Limb (tissue), 2 donors: ENCODE data around the gene PTPN12.
"Not testable (repeated sequence)": the region's sequence is repeated elsewhere in the genome, so short reads cannot be mapped to it uniquely, and the experiment has no call there.

Experiments used
- DNase-seq, 2 donors: peaks; one replicate each; pipeline ENCODE4 v3.0.0-alpha.2; 2016; ENCODE audit errors: extremely low spot score in 2 of 2

Gene PTPN12

DNA sequence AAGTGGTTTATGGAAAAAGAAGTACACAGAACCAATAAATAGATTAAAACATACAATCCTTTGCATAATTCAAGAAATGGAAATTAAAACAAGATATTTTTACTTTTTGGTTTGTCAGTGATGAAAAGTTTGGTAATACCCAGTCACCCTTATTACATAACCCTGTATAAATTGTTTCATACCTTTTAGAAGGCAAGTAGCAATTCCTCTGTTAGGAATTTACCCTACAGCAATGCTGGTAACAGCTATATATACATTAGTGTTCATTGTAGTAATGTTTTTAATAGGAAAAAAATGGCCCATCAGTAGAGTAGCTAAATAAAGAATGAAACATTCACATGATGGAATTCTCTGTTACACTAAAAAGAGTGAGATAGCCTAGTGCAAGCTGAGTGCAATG, 42.7 kb downstream of the PTPN12 start:
- DNase-seq, result no peak

DNA sequence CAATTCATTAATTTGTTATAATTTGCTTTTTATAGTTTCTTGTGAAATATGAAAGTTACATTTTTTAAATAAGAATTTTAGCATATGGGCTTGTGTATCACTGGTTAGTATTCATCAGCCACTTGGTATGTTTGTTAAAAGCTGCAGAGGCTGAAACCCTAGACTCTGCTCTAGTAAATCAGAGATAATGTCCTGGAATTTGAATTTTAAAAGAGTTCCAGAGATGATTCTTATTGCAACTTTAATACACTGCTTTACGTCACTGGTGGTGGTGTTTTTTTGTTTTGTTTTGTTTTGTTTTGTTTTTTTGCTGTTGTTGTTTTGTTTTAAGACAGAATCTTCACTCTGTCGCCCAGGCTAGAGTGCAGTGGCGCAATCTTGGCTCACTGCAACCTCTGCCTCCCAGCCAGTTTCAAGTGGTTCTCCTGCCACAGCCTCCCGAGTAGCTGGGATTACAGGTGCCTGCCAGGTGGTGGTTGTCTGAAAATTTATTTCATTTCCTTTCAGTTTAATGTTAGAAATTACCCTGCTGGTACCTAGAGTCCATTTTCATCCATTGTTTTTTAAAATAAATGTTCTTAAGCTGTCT, 43.8 kb downstream of the PTPN12 start:
- no peak for DNase-seq

DNA sequence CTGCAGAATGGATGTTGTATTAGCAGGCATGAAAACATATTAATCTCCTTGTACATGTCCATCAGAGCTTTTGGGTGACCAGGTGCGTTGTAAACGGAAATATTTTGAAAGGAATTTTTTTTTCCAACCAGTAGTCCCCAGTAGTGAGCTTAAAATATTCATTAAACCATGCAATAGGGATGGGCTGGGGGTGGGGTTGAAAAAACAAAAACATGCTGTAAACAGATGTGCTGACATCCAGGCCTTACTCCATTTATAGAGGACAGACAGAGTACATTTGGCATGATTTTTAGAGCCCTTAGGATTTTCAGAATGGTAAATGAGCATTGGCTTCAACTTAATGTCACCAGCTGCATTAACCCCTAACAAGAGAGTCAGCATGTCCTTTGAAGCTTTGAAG, 50.2 kb downstream of the PTPN12 start:
- DNase-seq, result no peak

DNA sequence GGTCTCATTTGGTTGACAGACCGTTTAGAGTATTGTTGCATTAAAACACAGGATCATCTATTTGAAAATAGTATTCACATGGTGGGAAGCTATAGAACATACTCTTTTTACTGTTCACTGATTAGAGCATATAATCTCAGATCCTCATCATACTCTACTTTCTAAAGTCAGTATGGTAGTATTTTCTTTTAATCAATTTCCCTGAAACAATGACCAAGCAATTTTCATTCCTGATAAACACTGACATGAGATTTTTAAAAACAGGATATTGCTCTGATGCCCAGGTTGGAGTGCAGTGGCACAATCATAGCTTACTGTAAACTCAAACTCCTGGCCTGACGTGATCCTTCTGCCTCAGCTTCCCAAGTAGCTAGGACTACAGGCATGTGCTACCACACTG, 63.9 kb downstream of the PTPN12 start:
- no peak for DNase-seq

DNA sequence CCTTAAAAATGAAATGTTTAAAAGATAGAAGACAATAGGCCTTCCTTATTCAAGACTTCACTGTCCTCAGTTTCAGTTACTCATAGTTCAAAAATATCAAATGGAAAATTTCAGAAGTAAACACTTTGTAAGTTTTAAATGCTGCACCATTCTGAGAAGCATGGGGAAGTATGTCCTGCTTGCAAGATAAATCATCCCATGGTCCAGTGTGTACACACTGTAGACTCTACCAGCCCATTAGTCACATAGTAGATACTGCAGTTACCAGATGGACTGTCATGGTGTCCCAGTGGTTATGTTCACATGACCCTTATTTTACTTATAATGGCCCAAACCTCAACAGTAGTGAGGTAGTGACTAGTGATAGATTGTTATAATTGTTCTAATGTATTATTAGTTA, 69.5 kb downstream of the PTPN12 start:
- DNase-seq, result no peak

DNA sequence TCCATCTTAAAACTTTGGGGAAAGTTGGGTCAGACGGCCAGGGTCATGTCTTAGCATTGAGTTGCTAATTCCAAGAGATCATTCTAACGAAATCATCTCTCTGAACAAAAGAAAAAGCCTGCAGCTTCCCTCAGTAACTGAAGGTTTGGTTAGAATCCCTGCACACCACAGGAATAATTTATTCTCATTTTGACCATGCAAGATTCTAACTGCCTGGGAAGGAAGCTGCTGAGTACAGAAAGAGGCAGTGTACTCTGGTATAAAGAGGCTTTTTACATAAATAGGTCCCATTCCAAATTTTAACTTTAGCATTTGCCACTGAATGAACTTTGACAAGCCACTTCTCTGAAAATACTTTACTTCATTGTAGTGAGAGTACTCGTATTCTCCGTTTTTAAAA, 82.2 kb downstream of the PTPN12 start:
- DNase-seq, result no peak

DNA sequence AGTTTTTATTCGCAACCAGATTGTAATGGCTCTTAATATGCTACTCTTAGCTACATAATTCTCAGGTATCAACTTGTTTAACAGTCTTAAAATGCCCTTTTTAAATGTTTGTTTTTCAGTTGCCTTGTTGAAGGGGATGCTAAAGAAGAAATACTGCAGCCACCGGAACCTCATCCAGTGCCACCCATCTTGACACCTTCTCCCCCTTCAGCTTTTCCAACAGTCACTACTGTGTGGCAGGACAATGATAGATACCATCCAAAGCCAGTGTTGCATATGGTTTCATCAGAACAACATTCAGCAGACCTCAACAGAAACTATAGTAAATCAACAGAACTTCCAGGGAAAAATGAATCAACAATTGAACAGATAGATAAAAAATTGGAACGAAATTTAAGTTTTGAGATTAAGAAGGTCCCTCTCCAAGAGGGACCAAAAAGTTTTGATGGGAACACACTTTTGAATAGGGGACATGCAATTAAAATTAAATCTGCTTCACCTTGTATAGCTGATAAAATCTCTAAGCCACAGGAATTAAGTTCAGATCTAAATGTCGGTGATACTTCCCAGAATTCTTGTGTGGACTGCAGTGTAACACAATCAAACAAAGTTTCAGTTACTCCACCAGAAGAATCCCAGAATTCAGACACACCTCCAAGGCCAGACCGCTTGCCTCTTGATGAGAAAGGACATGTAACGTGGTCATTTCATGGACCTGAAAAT, 89.7 kb downstream of the PTPN12 start:
- DNase-seq, result no peak

DNA sequence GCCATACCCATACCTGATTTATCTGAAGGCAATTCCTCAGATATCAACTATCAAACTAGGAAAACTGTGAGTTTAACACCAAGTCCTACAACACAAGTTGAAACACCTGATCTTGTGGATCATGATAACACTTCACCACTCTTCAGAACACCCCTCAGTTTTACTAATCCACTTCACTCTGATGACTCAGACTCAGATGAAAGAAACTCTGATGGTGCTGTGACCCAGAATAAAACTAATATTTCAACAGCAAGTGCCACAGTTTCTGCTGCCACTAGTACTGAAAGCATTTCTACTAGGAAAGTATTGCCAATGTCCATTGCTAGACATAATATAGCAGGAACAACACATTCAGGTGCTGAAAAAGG, 90.2 kb downstream of the PTPN12 start:
- DNase-seq, result no peak

DNA sequence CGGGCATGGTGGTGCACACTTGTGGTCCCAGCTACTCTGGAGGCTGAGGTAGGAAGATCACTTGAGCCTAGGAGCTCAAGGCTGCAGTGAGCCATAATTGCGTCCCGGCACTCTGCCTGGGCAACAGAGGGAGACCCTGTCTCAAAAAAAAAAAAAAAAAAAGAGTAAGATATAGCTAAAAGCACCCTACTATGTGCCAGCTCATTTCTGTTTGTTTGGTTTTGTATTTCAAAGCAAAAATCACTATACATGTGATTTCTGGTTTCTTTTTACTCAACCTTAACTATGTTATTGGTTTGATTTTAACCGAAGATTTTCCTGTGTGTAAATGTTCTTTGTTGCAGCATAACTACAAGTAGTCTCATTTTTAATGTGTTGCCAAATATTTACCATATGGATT, 92.7 kb downstream of the PTPN12 start:
- no peak for DNase-seq

DNA sequence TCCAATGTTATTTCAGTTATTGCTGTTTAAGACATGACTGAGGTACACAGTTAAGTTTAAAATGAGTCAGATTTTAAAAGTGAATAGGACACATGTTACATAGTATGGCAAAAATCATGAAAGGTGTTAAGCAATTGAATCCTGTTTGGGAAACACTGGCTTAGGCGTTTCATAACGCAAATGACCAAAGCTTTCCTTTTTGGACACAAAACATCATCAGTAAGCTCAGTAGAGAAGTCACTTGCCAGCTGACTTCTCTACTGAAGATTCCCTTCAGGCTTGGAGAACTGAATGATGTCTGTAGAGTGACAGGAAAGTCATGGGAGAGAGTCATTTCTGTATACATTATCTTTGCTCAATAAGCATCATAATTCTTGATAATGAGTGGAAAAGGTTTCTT, 94.7 kb downstream of the PTPN12 start:
- no peak for DNase-seq

DNA sequence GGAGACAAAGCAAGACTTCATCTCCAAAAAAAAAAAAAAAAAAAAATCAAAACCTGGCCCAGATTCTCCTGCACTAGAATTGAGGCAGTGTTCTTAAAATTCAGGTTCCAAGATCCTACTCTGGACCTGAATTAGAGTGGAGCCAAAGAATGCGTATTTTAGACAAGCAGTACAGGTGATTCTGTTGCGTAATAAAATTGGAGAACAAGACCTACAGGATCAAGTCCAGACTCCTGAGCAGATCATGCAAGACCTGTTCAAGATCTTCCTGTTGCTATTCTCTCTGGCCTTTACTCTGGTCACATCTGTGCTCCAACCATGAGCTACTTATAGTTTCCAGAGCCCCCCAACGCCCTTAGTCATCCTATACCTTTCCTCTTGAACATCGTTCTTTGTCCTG, 107.7 kb downstream of the PTPN12 start:
- no peak for DNase-seq

DNA sequence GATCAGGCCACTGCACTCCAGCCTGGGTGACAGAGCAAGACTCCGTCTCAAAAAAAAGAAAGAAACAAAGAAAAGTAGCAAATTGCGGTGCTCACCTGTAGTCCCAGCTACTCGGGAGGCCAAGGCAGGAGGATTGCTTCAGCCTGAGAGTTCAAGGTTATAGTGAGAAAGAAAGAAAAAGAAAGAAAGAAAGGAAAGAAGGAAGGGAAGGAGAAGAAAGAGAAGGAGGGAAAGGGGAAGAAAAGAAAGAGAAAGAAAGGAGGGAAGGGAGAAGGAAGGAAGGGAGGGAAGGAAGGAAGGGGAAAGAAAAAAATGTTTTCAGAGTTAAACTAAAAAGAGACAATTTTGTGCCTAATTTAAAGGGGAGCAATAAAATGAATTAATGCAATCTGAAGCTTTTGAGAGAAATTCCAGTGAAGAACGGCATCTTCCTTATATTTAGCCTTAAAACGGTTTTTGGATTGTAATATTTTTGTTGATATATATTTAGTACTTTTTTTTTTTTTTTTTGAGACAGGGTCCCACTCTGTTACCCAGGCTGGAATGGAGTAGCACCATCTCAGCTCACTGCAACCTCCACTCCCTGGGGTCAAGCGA, 111.7 kb downstream of the PTPN12 start:
- DNase-seq, result no peak

DNA sequence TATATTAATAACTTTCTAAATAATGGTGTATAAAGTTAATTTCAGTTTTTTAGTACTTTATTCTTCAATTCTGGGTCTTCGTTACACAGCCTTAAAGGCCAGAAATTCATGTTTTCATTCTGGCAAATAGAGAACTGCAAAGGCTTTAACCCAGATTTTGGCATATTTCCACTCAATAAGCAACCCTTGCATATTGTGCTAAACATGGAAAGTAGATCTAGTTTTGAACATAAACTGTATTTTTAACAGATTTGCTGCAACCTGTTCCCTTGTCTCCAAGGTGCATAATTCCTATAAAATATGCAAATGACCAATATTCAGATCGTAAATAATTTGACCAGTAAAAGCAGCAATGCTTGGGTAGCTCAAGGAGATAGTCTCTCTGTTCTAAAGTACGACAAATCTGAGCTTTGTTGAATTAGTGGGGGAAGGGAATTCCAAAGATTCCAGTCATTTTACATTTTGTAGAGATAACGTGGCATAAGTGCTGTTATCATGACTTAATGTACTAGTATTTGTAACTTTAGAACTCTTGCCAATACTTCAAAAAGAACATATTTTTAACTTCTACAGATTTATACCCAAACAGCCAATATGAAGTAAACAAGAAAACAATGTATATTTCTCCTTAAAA, 112.7 kb downstream of the PTPN12 start:
- no peak for DNase-seq

DNA sequence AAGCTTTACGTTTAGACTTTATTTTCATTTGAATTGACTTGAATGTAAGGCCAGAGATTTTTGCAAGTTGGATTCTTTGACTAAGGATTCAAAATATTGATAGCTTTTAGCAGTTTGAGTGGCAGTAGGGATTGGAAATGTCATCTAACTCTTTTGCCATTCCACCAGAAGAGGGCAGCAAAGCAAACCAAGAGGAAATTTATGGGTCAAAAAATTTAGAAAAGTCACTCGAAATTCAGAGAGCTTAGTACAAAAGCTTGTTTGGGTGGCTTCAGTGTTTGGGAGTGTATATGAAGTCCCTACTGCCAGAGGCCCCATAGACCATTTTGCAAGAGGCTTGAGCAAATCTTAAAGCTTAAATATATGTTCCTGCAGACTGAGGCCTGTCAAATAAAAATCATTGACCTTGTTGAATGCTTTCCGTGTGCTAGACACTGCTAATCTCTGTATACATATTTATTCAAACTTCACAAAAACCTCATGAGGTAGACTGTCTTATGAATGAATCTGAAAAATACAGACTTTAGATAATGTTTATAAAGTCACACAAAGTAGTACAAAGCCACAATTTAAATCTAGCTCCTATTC, 114.6 kb downstream of the PTPN12 start:
- DNase-seq, result peak in 1 of 2 donors; percentile 55

DNA sequence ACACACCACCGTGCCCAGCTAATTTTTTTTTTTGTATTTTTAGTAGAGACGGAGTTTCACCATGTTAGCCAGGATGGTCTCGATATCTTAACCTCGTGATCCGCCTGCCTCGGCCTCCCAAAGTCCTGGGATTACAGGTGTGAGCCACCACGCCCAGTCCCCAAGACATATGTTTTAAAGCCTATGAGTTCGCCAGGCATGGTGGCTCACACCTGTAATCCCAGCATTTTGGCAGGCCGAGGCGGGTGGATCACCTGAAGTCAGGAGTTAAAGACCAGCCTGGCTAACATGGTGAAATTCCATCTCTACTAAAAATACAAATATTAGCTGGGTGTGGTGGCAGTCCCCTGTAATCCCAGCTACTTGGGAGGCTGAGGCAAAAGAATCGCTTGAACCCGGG, 115.7 kb downstream of the PTPN12 start:
- DNase-seq, result not testable (repeated sequence)

DNA sequence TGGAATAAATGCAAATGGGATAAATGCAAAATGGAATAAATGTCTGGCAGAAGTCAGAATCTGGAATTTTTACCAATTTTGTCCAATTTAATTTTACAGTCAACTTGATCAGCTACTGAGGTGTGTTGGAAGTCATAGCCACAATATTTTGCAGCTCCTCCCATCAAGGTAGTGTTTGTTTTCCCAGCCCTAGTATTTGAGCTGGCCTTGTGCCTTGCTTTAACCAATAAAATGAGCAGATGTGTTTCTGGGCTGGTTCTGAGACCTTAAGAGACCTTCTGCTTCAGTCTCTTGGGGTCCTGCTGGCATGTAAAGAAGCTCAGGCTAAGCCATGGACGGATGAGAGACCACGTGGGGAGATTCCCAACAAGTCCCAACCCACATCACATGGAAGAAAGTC, 116.5 kb downstream of the PTPN12 start:
- no peak for DNase-seq

DNA sequence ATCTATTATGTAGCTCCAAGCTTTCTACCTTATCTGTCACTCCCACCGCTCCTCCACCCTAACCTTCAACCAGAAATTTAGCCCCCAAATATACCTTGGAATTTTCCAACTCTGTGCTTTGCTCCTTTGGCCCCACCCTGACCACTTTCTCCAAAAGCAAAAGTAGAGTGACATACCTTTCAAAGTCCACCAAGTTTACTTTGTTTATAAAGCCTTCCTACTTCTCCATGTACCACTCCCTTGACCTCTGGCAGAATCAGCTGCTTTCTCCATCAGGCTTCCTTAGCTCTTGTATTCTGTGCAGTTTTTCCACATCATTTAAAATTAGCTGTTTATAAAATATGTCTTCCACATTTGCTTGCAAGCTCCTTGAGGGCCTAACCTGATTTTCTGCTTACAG, 118.3 kb downstream of the PTPN12 start:
- DNase-seq, result no peak

DNA sequence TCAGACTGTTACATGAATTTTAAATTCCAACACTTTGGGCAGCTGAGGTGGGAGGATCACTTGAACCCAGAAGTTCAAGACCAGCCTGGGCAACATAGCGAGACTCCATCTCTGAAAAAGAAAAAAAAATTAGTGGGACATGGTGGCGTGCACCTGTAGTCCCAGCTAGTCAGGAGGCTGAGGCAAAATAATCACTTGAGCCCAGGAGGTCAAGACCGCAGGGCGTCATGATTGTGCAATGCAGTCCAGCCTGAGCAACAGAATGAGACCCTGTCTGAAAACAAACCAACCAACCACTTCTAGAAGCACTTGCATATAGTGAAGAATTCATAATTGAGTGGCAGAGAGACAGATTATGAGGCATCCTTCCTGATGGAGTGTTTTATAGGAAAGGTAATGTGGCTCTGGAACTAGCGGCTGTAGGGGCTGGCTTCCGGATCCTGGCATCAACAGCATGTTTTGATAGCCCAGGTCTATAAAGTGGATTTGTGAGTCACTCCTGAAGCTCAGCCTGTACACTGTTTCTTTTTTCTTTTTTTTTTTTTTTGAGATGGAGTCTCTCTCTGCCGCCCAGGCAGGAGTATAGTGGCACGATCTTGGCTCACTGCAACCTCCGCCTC, 118.9 kb downstream of the PTPN12 start:
- DNase-seq, result no peak

DNA sequence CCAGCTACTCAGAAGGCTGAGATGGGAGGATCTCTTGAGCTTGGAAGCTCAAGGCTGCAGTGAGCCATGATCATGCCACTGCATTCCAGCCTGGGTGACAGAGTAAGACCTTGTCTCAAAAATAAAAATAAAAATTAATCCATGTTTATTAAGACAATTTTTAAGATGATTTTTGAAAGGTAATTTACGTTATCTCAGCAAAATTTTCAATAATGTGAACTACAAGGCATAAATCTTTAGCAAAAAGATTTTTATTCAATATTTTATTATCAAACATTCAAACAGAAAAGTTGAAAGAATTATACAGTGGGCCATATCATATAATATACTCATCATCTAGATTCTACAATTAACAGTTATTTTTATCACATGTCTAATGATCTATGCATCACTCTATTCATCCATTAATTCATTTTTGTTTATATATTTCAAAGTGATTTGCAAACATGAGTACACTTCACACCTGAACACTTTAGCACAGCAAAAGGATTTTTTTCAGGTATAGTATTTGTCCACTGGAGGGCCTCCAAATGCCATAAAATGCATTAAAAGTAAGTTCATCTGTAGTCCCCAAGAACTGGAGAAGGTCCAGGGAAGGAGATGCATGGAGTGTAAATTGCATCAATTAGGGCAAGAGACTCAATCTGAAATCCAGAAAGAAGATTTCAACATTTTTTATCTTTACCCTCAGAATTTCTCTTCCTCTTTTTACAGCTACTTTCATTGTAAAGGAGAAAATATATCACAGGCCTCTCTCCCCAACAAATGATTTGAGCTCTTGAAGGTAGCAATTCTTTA, 120.5 kb downstream of the PTPN12 start:
- DNase-seq, result peak in 1 of 2 donors; percentile 38

DNA sequence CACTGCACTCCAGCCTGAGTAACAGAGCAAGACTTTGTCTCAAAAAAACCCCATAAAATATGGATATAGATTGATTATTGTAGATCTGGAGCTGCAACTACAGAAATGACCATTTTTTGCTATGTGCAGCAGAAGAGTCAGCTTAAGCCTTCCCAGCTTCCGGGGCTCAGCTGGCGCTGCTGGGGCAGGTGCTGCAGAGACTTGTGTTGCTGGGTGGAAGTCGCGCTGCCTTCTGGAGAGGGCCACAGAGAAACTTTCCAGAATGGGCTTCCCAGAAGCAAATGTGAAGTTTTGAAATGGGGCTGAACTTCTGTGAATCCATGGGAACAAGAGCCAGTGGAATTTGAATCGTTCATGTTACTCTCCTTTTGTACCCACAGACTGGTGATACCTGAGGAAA, 121.8 kb downstream of the PTPN12 start:
- no peak for DNase-seq

DNA sequence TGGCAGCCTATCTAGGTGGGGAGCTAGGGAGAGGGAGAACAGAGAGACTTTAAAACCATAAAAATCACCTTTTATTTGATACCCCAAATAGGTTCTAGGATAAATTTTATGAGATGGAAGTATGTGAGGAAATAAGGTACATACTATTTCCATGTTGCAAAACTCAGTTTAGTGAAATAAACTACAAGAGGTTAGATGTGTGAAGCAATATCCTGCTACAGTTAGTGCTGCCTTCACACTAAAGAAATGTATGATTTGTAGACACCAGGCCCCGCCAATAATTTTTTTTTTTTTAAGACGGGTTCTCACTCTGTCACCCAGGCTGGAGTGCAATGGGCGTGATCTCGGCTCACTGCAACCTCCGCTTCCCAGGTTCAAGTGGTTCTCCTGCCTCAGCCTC, 124.7 kb downstream of the PTPN12 start:
- no peak for DNase-seq
